Hepatocyte (in vitro differentiated cells): ENCODE measurements around the gene CTXN3.

Experiments used
- EZH2 ChIP-seq: fragments of 200-600 bp; sonication (generic); IDR thresholded peaks from 2 replicates; pipeline ENCODE4 v1.6.1; 2016; ENCODE audit warnings: antibody characterized with exemption, mild to moderate bottlenecking, borderline replicate concordance
- EZH2phosphoT487 ChIP-seq: fragments of 200-600 bp; sonication (generic); IDR thresholded peaks from one replicate; pipeline ENCODE4 v1.6.1; 2018; ENCODE audit warnings: antibody characterized with exemption, mild to moderate bottlenecking, low read depth, moderate library complexity; ENCODE audit not compliant: unreplicated experiment, severe bottlenecking
- TF ChIP-seq, protein P1 (sequence below): fragments of 200-600 bp; sonication (generic); IDR thresholded peaks from 2 replicates; pipeline ENCODE4 v1.5.1; 2016; ENCODE audit warnings: antibody characterized with exemption, mild to moderate bottlenecking; ENCODE audit not compliant: poor library complexity

DNA sequence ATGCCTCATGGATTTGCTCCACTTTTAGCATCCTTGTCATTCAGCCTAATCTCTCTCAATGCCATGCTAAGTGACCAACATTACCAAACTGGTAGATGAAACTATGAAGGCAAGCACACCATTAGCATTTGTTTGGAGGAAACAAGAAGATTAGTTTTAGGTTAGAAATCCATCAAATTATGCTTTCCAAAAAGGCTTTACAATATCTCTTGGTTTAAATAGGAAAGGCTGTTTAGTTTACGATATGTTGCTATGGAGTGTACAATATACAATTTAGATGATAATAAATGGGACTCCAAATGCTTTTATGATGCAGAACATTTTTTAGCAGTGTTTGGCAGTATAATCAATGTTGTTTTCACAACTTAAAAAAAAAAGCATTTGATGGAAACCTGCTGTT lies 47.8 kb upstream of the CTXN3 start:
- TF ChIP-seq, protein P1, sequence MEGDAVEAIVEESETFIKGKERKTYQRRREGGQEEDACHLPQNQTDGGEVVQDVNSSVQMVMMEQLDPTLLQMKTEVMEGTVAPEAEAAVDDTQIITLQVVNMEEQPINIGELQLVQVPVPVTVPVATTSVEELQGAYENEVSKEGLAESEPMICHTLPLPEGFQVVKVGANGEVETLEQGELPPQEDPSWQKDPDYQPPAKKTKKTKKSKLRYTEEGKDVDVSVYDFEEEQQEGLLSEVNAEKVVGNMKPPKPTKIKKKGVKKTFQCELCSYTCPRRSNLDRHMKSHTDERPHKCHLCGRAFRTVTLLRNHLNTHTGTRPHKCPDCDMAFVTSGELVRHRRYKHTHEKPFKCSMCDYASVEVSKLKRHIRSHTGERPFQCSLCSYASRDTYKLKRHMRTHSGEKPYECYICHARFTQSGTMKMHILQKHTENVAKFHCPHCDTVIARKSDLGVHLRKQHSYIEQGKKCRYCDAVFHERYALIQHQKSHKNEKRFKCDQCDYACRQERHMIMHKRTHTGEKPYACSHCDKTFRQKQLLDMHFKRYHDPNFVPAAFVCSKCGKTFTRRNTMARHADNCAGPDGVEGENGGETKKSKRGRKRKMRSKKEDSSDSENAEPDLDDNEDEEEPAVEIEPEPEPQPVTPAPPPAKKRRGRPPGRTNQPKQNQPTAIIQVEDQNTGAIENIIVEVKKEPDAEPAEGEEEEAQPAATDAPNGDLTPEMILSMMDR = no peak
- TF ChIP-seq EZH2 = no peak
- TF ChIP-seq EZH2phosphoT487 = no peak
